PFSK-1 (cell line): ENCODE results near the gene TNS3.

Experiments
- FOXP2 ChIP-seq: optimal IDR thresholded peaks from 2 replicates; pipeline ENCODE3; 2011; ENCODE audit warnings: borderline replicate concordance, control low read depth, inconsistent platforms; ENCODE audit not compliant: insufficient read depth; ENCODE audit errors: extremely low read length, extremely low read depth
- POLR2AphosphoS5 ChIP-seq: IDR thresholded peaks from 2 replicates; pipeline ENCODE4 v1.6.1; 2012; ENCODE audit warnings: low read depth, mild to moderate bottlenecking, control low read depth, low read length, moderate library complexity
- SIN3A ChIP-seq: IDR thresholded peaks from 2 replicates; pipeline ENCODE4 v1.6.1; 2012; ENCODE audit warnings: mild to moderate bottlenecking, low read length, moderate library complexity, borderline replicate concordance; ENCODE audit not compliant: insufficient read depth
- TAF1 ChIP-seq: IDR thresholded peaks from 2 replicates; pipeline ENCODE4 v1.6.1; 2012; ENCODE audit warnings: low read length, control low read depth, borderline replicate concordance; ENCODE audit not compliant: insufficient read depth
- TF ChIP-seq, protein P1 (sequence below), 2 experiments: IDR thresholded peaks; 2 replicates each; pipeline versions ENCODE4 v1.6.1 to v1.8.0; 2011 to 2012; ENCODE audit warnings: low read depth in 2 of 2, low read length in 2 of 2, control low read depth in 1 of 2, inconsistent platforms in 1 of 2, mild to moderate bottlenecking in 1 of 2, moderate library complexity in 1 of 2; ENCODE audit not compliant: insufficient read depth in 1 of 2

TNS3 gene

GRCh38 chr7:47471831-47472230 lies 110.1 kb downstream of the TNS3 start:
- TF ChIP-seq TAF1 = no peak
- no peak for TF ChIP-seq FOXP2
- TF ChIP-seq POLR2AphosphoS5 = no peak
- TF ChIP-seq, protein P1, sequence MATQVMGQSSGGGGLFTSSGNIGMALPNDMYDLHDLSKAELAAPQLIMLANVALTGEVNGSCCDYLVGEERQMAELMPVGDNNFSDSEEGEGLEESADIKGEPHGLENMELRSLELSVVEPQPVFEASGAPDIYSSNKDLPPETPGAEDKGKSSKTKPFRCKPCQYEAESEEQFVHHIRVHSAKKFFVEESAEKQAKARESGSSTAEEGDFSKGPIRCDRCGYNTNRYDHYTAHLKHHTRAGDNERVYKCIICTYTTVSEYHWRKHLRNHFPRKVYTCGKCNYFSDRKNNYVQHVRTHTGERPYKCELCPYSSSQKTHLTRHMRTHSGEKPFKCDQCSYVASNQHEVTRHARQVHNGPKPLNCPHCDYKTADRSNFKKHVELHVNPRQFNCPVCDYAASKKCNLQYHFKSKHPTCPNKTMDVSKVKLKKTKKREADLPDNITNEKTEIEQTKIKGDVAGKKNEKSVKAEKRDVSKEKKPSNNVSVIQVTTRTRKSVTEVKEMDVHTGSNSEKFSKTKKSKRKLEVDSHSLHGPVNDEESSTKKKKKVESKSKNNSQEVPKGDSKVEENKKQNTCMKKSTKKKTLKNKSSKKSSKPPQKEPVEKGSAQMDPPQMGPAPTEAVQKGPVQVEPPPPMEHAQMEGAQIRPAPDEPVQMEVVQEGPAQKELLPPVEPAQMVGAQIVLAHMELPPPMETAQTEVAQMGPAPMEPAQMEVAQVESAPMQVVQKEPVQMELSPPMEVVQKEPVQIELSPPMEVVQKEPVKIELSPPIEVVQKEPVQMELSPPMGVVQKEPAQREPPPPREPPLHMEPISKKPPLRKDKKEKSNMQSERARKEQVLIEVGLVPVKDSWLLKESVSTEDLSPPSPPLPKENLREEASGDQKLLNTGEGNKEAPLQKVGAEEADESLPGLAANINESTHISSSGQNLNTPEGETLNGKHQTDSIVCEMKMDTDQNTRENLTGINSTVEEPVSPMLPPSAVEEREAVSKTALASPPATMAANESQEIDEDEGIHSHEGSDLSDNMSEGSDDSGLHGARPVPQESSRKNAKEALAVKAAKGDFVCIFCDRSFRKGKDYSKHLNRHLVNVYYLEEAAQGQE (IDR thresholded peaks at IDR 0.05; ENCODE audit: insufficient read depth in 1 of 2, low read depth in 2 of 2, low read length in 2 of 2) = no peak
- TF ChIP-seq SIN3A = no peak

DNA sequence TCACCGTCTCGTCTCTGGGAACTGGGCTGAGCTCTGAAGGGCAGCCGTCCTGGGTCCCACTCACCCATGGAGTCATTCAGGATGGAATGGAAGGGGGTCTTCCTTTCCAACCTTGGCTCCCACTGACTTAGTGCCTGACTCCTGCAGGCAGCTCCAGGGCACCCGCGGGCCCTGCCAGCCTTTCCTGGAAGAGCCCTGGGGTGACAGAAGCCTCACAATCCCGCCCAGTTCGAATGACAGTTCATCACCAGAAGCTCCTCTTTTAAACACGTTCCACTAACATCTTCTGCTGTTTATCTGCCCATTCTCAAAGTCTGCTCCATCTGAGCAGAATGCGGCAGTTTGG lies 110.6 kb downstream of the TNS3 start:
- TF ChIP-seq TAF1 (no peak), SIN3A (no peak), FOXP2 (no peak), POLR2AphosphoS5 (no peak)
- TF ChIP-seq, protein P1 (IDR thresholded peaks at IDR 0.05; ENCODE audit: insufficient read depth in 1 of 2, low read depth in 2 of 2, low read length in 2 of 2) = no peak

GRCh38 chr7:47470567-47471357 lies 111.1 kb downstream of the TNS3 start:
- TF ChIP-seq POLR2AphosphoS5 (no peak), SIN3A (no peak), FOXP2 (no peak), TAF1 (no peak)
- TF ChIP-seq, protein P1 (IDR thresholded peaks at IDR 0.05; ENCODE audit: insufficient read depth in 1 of 2, low read depth in 2 of 2, low read length in 2 of 2) = no peak

- TF ChIP-seq POLR2AphosphoS5 (no peak), TAF1 (no peak), SIN3A (no peak), FOXP2 (no peak)
- TF ChIP-seq, protein P1 (IDR thresholded peaks at IDR 0.05; ENCODE audit: insufficient read depth in 1 of 2, low read depth in 2 of 2, low read length in 2 of 2) = no peak
These were observed 115.1 kb downstream of the TNS3 start for GRCh38 chr7:47466832-47467231.

- TF ChIP-seq, protein P1 (IDR thresholded peaks at IDR 0.05; ENCODE audit: insufficient read depth in 1 of 2, low read depth in 2 of 2, low read length in 2 of 2) = no peak
- TF ChIP-seq FOXP2 = no peak
- TF ChIP-seq SIN3A = no peak
- no peak for TF ChIP-seq TAF1
These were observed 116.7 kb downstream of the TNS3 start for GRCh38 chr7:47465191-47465590.
